Common myeloid progenitor, CD34-positive (primary cell): ENCODE results near the gene OR4F15.

Experiments
- CTCF ChIA-PET: fragments of 350-600 bp; sonication (Branson Sonifier 250); formaldehyde crosslinking; loops from one replicate; lab custom pipeline; 2021; ENCODE audit warnings: antibody characterized with exemption; lab: Charles Lee
- POLR2A ChIA-PET: fragments of 350-600 bp; sonication (Branson Sonifier 250); formaldehyde crosslinking; loops from one replicate; lab custom pipeline; 2021; ENCODE audit warnings: antibody characterized with exemption; lab: Charles Lee
- DNase-seq, 3 donors: peaks; one replicate each; pipeline versions ENCODE4 v3.0.0 to v3.0.0-alpha.2; 2013
- H3K27ac ChIP-seq, 2 experiments: 1 replicate in 1 of 2; 2 replicates in 1 of 2; pipeline ENCODE4 v1.7.0; 2013; ENCODE audit warnings: inconsistent platforms in 2 of 2, low read length in 2 of 2, mild to moderate bottlenecking in 2 of 2, low read depth in 1 of 2, moderate library complexity in 1 of 2; ENCODE audit not compliant: severe bottlenecking in 2 of 2, insufficient read depth in 1 of 2, poor library complexity in 1 of 2
- H3K27me3 ChIP-seq, 5 experiments: replicated peaks in 2 of 5; 1 replicate in 3 of 5; 2 replicates in 2 of 5; pipeline versions ENCODE4 v1.6.1 to v1.7.0; 2013; ENCODE audit warnings: low read length in 4 of 5, mild to moderate bottlenecking in 2 of 5, moderate library complexity in 2 of 5, inconsistent platforms in 1 of 5; ENCODE audit not compliant: insufficient read depth in 5 of 5, control insufficient read depth in 4 of 5
- H3K36me3 ChIP-seq, 4 experiments: 1 replicate in 2 of 4; 2 replicates in 2 of 4; pipeline versions ENCODE4 v1.6.1 to v1.7.0; 2013; ENCODE audit warnings: low read length in 3 of 4, control low read depth in 1 of 4, mild to moderate bottlenecking in 1 of 4; ENCODE audit not compliant: control insufficient read depth in 4 of 4, insufficient read depth in 4 of 4
- H3K4me1 ChIP-seq, 4 experiments: 1 replicate in 3 of 4; 2 replicates in 1 of 4; pipeline versions ENCODE4 v1.6.1 to v1.7.1; 2013; ENCODE audit warnings: low read length in 3 of 4, mild to moderate bottlenecking in 3 of 4, control low read depth in 1 of 4, inconsistent platforms in 1 of 4, moderate library complexity in 1 of 4; ENCODE audit not compliant: control insufficient read depth in 4 of 4, insufficient read depth in 4 of 4; ENCODE audit errors: control extremely low read depth in 1 of 4
- H3K4me3 ChIP-seq, 7 experiments: 1 replicate in 4 of 7; 2 replicates in 3 of 7; pipeline versions ENCODE4 v1.5.1 to v1.7.0; 2013; ENCODE audit warnings: mild to moderate bottlenecking in 7 of 7, low read length in 6 of 7, moderate library complexity in 6 of 7, inconsistent platforms in 2 of 7, low read depth in 2 of 7, control low read depth in 1 of 7; ENCODE audit not compliant: insufficient read depth in 4 of 7, control insufficient read depth in 1 of 7; ENCODE audit errors: extremely low read depth in 1 of 7
- H3K9me3 ChIP-seq, 5 experiments: 1 replicate in 4 of 5; 2 replicates in 1 of 5; pipeline versions ENCODE4 v1.6.1 to v1.7.1; 2013; ENCODE audit warnings: low read length in 4 of 5, mild to moderate bottlenecking in 2 of 5, inconsistent platforms in 1 of 5, low read depth in 1 of 5, moderate library complexity in 1 of 5; ENCODE audit not compliant: control insufficient read depth in 4 of 5, insufficient read depth in 2 of 5; ENCODE audit errors: control extremely low read depth in 1 of 5
- WGBS: methylation state at CpG from one replicate; pipeline ENCODE4 v1.1.5; 2013; ENCODE audit not compliant: insufficient coverage; 5-methylcytosine and 5-hydroxymethylcytosine counted together

OR4F15 gene

GRCh38 chr15:101844916-101845315, 32.9 kb downstream of the OR4F15 start:
- Histone ChIP-seq H3K4me3 (no peak overlapping the region), H3K36me3 (no peaks in the 10 kb centered on the region), H3K9me3 (no peaks in the 10 kb centered on the region), H3K27ac (no peak overlapping the region), H3K4me1 (no peaks in the 10 kb centered on the region), H3K27me3 (peaks cover 0 to 21% (median 2%) of the 10 kb centered on the region in 5 experiments)
- WGBS, result 100% methylated on average over 1 of the region's 6 CpGs
- ChIA-PET POLR2A (no interaction called here), CTCF (no interaction called here)
- no peak for DNase-seq

- peaks cover 0 to under 1% (median 0%) of the 10 kb centered on the region in 5 experiments for H3K27me3 ChIP-seq
- no peaks in the 10 kb centered on the region for H3K4me1 ChIP-seq
- DNase-seq, result no peak
- no peaks in the 10 kb centered on the region for H3K9me3 ChIP-seq
- POLR2A ChIA-PET, result no interaction called here
- WGBS, result 100% methylated on average over 1 of the region's 1 CpG
- H3K27ac ChIP-seq, result no peak overlapping the region
- no peak overlapping the region for H3K4me3 ChIP-seq
- no peaks in the 10 kb centered on the region for H3K36me3 ChIP-seq
- CTCF ChIA-PET, result no interaction called here
Measured at GRCh38 chr15:101852356-101852755, 40.4 kb downstream of the OR4F15 start.
